ENCODE results near the gene OR10W1. TPM values are rescaled to one million over a fixed set of nuclear protein-coding genes. Genes with fewer than 3 reads are reported as not detected.
A peak's percentile ranks its signal among the peaks of the same experiment; 100 is the strongest.

OR10W1 gene
- total RNA-seq, result not detected in 2 replicates
- polyA plus RNA-seq, result not detected in 2 replicates
- not detected in 2 replicates for polyA plus RNA-seq (2012)
- not detected in 2 replicates for polyA minus RNA-seq (ENCODE audit: low replicate concordance)

- Histone ChIP-seq H3K4me1 (ENCODE audit: control insufficient read depth, extremely low read depth, insufficient read depth, low read length) (no peaks in the 10 kb centered on the region), H2AFZ (ENCODE audit: low read length) (no peak within 1 kb of the TSS), H3K27me3 (ENCODE audit: control insufficient read depth, insufficient read depth, low read length) (no peaks in the 10 kb centered on the region), H3K4me2 (ENCODE audit: extremely low read depth, insufficient read depth, low read length) (no peak within 1 kb of the TSS), H3K36me3 (ENCODE audit: control insufficient read depth, insufficient read depth, low read length) (no peaks in the 10 kb centered on the region), H3K79me2 (ENCODE audit: control insufficient read depth, insufficient read depth, low read length) (no peaks in the 10 kb centered on the region), H3K9me3 (ENCODE audit: control insufficient read depth, insufficient read depth, low read depth, low read length) (no peaks in the 10 kb centered on the region), H3K27ac (ENCODE audit: insufficient read depth, low read length) (no peak within 1 kb of the TSS), H3K9ac (ENCODE audit: insufficient read depth, low read length) (no peak within 1 kb of the TSS), H4K20me1 (ENCODE audit: control insufficient read depth, extremely low read depth, insufficient read depth, low read length) (no peaks in the 10 kb centered on the region), H3K4me3 (replicated peaks in 1 of 4; ENCODE audit: control extremely low read depth in 1 of 4, insufficient read depth in 1 of 4, low read depth in 3 of 4, low read length in 4 of 4) (no peak within 1 kb of the TSS)
- no peak for DNase-seq (ENCODE audit: low read depth in 2 of 2)
- TF ChIP-seq EZH2 (IDR thresholded peaks at IDR 0.05; ENCODE audit: low read length, missing control alignments), result no peak
- TF ChIP-seq CTCF (conservative IDR thresholded peaks at IDR 0.05 in 1 of 2, IDR thresholded peaks at IDR 0.05 in 1 of 2; ENCODE audit: low read depth in 1 of 2, low read length in 2 of 2), result no peak
Observed at GRCh38 chr11:58268142-58268541, at the start of gene OR10W1. Gene OR10W1, minus strand, starts transcription at chr11:58268260. Its CDS starts 402 bp downstream, at chr11:58267858.

- Histone ChIP-seq H3K36me3 (ENCODE audit: control insufficient read depth, insufficient read depth, low read length) (no peaks in the 10 kb centered on the region), H3K27ac (ENCODE audit: insufficient read depth, low read length) (peak overlapping the region; percentile 59), H3K9me3 (ENCODE audit: control insufficient read depth, insufficient read depth, low read depth, low read length) (no peaks in the 10 kb centered on the region), H3K4me1 (ENCODE audit: control insufficient read depth, extremely low read depth, insufficient read depth, low read length) (peaks cover 12% of the 10 kb centered on the region), H3K79me2 (ENCODE audit: control insufficient read depth, insufficient read depth, low read length) (no peaks in the 10 kb centered on the region), H3K9ac (ENCODE audit: insufficient read depth, low read length) (no peak overlapping the region), H3K4me3 (replicated peaks in 1 of 4; ENCODE audit: control extremely low read depth in 1 of 4, insufficient read depth in 1 of 4, low read depth in 3 of 4, low read length in 4 of 4) (no peak overlapping the region), H3K4me2 (ENCODE audit: extremely low read depth, insufficient read depth, low read length) (no peak overlapping the region), H4K20me1 (ENCODE audit: control insufficient read depth, extremely low read depth, insufficient read depth, low read length) (no peaks in the 10 kb centered on the region), H3K27me3 (ENCODE audit: control insufficient read depth, insufficient read depth, low read length) (no peaks in the 10 kb centered on the region), H2AFZ (ENCODE audit: low read length) (no peak overlapping the region)
- peak; percentile 5 to 69 for DNase-seq (ENCODE audit: low read depth in 2 of 2)
- TF ChIP-seq EZH2 (IDR thresholded peaks at IDR 0.05; ENCODE audit: low read length, missing control alignments) (no peak), CTCF (conservative IDR thresholded peaks at IDR 0.05 in 1 of 2, IDR thresholded peaks at IDR 0.05 in 1 of 2; ENCODE audit: low read depth in 1 of 2, low read length in 2 of 2) (no peak)
Observed at GRCh38 chr11:58316142-58316541, 48.1 kb upstream of the OR10W1 start.

GRCh38 chr11:58301576-58301975, 33.5 kb upstream of the OR10W1 start:
- no peak overlapping the region for H3K27ac ChIP-seq (ENCODE audit: insufficient read depth, low read length)
- no peaks in the 10 kb centered on the region for H3K79me2 ChIP-seq (ENCODE audit: control insufficient read depth, insufficient read depth, low read length)
- no peaks in the 10 kb centered on the region for H3K4me1 ChIP-seq (ENCODE audit: control insufficient read depth, extremely low read depth, insufficient read depth, low read length)
- no peak for TF ChIP-seq CTCF (conservative IDR thresholded peaks at IDR 0.05 in 1 of 2, IDR thresholded peaks at IDR 0.05 in 1 of 2; ENCODE audit: low read depth in 1 of 2, low read length in 2 of 2)
- TF ChIP-seq EZH2 (IDR thresholded peaks at IDR 0.05; ENCODE audit: low read length, missing control alignments), result no peak
- DNase-seq (ENCODE audit: low read depth in 2 of 2), result peak; percentile 19 to 74
- no peak overlapping the region for H3K4me3 ChIP-seq (replicated peaks in 1 of 4; ENCODE audit: control extremely low read depth in 1 of 4, insufficient read depth in 1 of 4, low read depth in 3 of 4, low read length in 4 of 4)
- no peaks in the 10 kb centered on the region for H4K20me1 ChIP-seq (ENCODE audit: control insufficient read depth, extremely low read depth, insufficient read depth, low read length)
- no peak overlapping the region for H3K9ac ChIP-seq (ENCODE audit: insufficient read depth, low read length)
- H3K4me2 ChIP-seq (ENCODE audit: extremely low read depth, insufficient read depth, low read length), result no peak overlapping the region
- no peaks in the 10 kb centered on the region for H3K27me3 ChIP-seq (ENCODE audit: control insufficient read depth, insufficient read depth, low read length)
- no peaks in the 10 kb centered on the region for H3K9me3 ChIP-seq (ENCODE audit: control insufficient read depth, insufficient read depth, low read depth, low read length)
- no peaks in the 10 kb centered on the region for H3K36me3 ChIP-seq (ENCODE audit: control insufficient read depth, insufficient read depth, low read length)
- no peak overlapping the region for H2AFZ ChIP-seq (ENCODE audit: low read length)
